Measurements from ENCODE around the gene CATSPERZ. TPM values are rescaled to one million over a fixed set of nuclear protein-coding genes. Genes with fewer than 3 reads are reported as not detected.

Gene CATSPERZ
- total RNA-seq, 2 donors from 2014 or later, result not detected

DNA sequence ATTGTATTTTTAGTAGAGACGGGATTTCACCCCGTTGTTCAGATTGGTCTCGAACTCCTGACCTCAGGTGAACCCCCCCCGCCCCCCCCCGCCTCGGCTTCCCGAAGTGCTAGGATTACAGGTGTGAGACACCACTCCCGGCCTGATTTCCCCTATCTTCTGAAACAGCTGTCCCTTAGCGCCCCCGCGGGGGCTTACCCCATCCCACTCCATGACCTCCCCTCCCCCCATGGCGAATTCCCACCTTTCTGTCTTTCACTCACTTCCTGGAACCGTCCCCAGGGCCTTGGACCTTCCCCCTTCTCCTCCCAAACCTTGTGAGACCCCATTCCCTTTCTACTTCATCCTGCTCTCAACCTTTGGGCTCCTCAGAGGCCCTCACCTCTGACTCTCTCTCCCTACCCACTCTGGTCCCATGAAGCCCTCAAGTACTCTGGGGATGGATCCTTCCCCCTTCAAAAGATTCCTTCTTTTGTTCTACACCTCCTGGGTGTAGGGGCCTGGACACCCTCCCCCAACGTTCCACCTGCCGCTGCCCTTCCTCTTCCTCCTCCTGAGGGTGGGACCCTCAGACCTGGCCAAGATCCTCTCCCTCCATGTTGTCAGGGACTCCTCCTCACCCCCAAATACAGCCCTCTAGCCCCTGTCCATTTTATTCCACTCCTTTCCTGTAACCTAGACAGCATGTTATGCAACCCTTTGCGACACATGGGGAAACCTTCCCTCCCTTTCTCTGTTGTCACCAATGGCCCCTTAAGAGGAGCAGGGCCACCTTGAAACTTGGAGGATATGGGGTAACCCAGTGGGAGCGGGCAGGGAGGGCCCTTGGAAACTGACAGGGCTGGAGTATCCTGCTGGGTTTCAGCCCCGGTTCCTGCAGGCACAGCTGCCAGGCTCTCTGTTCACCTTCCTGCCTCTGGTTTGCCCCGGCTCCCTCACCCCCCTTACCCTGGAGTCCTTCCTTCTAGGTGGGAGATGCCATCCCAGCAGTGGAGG, 18.9 kb downstream of the CATSPERZ start:
- peak overlapping the region; percentile 94 for H3K27ac Mint-ChIP-seq
- peak overlapping the region; percentile 94 for H3K4me3 Mint-ChIP-seq
- Histone ChIP-seq H3K9ac (ENCODE audit: extremely low read depth, low read length, poor library complexity, severe bottlenecking) (peak overlapping the region; percentile 93), H3K4me3 (ENCODE audit: low read length) (peak overlapping the region; percentile 84), H3K9me3 (ENCODE audit: control insufficient read depth, low read length) (no peaks in the 10 kb centered on the region), H3K27ac (ENCODE audit: low read depth, low read length) (no peak overlapping the region), H3K36me3 (ENCODE audit: control insufficient read depth, insufficient read depth, low read length) (peaks cover 51% of the 10 kb centered on the region), H3K4me1 (ENCODE audit: control insufficient read depth, insufficient read depth, low read length) (peaks cover 5% of the 10 kb centered on the region), H3K27me3 (ENCODE audit: control insufficient read depth, insufficient read depth, low read length, poor library complexity, severe bottlenecking) (no peaks in the 10 kb centered on the region)
- no peaks in the 10 kb centered on the region for H3K9me3 Mint-ChIP-seq
- DNase-seq, result peak; percentile 88
- peaks cover 12% of the 10 kb centered on the region for H3K4me1 Mint-ChIP-seq
- peaks cover 42% of the 10 kb centered on the region for H3K36me3 Mint-ChIP-seq (ENCODE audit: low read depth)
- no peaks in the 10 kb centered on the region for H3K27me3 Mint-ChIP-seq (ENCODE audit: insufficient read depth)
- TF ChIP-seq, protein P1, sequence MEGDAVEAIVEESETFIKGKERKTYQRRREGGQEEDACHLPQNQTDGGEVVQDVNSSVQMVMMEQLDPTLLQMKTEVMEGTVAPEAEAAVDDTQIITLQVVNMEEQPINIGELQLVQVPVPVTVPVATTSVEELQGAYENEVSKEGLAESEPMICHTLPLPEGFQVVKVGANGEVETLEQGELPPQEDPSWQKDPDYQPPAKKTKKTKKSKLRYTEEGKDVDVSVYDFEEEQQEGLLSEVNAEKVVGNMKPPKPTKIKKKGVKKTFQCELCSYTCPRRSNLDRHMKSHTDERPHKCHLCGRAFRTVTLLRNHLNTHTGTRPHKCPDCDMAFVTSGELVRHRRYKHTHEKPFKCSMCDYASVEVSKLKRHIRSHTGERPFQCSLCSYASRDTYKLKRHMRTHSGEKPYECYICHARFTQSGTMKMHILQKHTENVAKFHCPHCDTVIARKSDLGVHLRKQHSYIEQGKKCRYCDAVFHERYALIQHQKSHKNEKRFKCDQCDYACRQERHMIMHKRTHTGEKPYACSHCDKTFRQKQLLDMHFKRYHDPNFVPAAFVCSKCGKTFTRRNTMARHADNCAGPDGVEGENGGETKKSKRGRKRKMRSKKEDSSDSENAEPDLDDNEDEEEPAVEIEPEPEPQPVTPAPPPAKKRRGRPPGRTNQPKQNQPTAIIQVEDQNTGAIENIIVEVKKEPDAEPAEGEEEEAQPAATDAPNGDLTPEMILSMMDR (conservative IDR thresholded peaks at IDR 0.05), result no peak
- WGBS, 2 experiments (ENCODE audit: insufficient coverage in 1 of 2, insufficient read length in 1 of 2), result 26 to 31% methylated on average over 6 to 18 of the region's 19 CpGs

DNA sequence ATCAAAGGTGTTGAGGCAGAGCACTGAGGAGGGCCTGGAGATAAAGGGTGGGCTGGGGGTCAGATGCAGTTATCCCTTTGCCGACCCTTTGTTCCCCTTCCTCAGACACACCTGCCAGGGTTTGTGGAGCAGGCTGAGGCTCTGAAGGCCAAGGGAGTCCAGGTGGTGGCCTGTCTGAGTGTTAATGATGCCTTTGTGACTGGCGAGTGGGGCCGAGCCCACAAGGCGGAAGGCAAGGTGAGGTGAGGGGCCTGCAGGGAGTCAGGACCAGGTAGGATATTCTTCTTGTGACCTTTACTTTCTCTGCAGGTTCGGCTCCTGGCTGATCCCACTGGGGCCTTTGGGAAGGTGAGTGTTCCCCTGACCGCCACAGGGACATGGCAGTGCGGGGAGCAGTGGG, 20.4 kb downstream of the CATSPERZ start:
- Mint-ChIP-seq H3K9me3 (no peaks in the 10 kb centered on the region), H3K36me3 (ENCODE audit: low read depth) (peaks cover 32% of the 10 kb centered on the region), H3K27me3 (ENCODE audit: insufficient read depth) (no peaks in the 10 kb centered on the region), H3K4me3 (no peak overlapping the region), H3K27ac (no peak overlapping the region), H3K4me1 (peaks cover 12% of the 10 kb centered on the region)
- Histone ChIP-seq H3K9ac (ENCODE audit: extremely low read depth, low read length, poor library complexity, severe bottlenecking) (no peak overlapping the region), H3K4me3 (ENCODE audit: low read length) (peak overlapping the region; percentile 84), H3K27ac (ENCODE audit: low read depth, low read length) (no peak overlapping the region), H3K36me3 (ENCODE audit: control insufficient read depth, insufficient read depth, low read length) (peaks cover 36% of the 10 kb centered on the region), H3K27me3 (ENCODE audit: control insufficient read depth, insufficient read depth, low read length, poor library complexity, severe bottlenecking) (no peaks in the 10 kb centered on the region), H3K4me1 (ENCODE audit: control insufficient read depth, insufficient read depth, low read length) (peaks cover 5% of the 10 kb centered on the region), H3K9me3 (ENCODE audit: control insufficient read depth, low read length) (no peaks in the 10 kb centered on the region)
- TF ChIP-seq, protein P1 (conservative IDR thresholded peaks at IDR 0.05), result no peak
- WGBS, 2 experiments (ENCODE audit: insufficient coverage in 1 of 2, insufficient read length in 1 of 2), result 93 to 100% methylated on average over 3 to 7 of the region's 7 CpGs
- DNase-seq, result no peak

DNA sequence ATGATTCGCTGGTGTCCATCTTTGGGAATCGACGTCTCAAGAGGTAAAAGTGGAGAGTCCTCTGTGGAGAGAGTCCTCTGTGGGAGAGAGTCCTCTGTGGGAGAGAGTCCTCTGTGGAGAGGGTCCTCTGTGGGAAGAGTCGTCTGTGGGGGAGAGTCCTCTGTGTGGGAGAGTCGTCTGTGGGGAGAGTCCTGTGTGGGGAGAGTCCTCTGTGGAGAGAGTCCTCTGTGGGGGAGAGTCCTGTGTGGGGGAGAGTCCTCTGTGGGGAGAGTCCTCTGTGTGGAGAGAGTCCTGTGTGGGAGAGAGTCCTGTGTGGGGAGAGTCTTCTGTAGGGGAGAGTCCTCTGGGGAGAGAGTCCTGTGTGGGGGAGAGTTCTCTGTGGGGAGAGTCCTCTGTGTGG, 20.9 kb downstream of the CATSPERZ start:
- Mint-ChIP-seq H3K4me1 (peaks cover 12% of the 10 kb centered on the region), H3K9me3 (no peaks in the 10 kb centered on the region), H3K36me3 (ENCODE audit: low read depth) (peaks cover 32% of the 10 kb centered on the region), H3K27me3 (ENCODE audit: insufficient read depth) (no peaks in the 10 kb centered on the region), H3K4me3 (no peak overlapping the region), H3K27ac (peak overlapping the region; percentile 48)
- DNase-seq, result no peak
- Histone ChIP-seq H3K4me3 (ENCODE audit: low read length) (peak overlapping the region; percentile 84), H3K36me3 (ENCODE audit: control insufficient read depth, insufficient read depth, low read length) (peaks cover 32% of the 10 kb centered on the region), H3K27me3 (ENCODE audit: control insufficient read depth, insufficient read depth, low read length, poor library complexity, severe bottlenecking) (no peaks in the 10 kb centered on the region), H3K9me3 (ENCODE audit: control insufficient read depth, low read length) (no peaks in the 10 kb centered on the region), H3K4me1 (ENCODE audit: control insufficient read depth, insufficient read depth, low read length) (peaks cover 5% of the 10 kb centered on the region), H3K27ac (ENCODE audit: low read depth, low read length) (no peak overlapping the region), H3K9ac (ENCODE audit: extremely low read depth, low read length, poor library complexity, severe bottlenecking) (no peak overlapping the region)
- TF ChIP-seq, protein P1 (conservative IDR thresholded peaks at IDR 0.05), result no peak
- 94 to 100% methylated on average over 3 to 5 of the region's 5 CpGs for WGBS, 2 experiments (ENCODE audit: insufficient coverage in 1 of 2, insufficient read length in 1 of 2)

Measured in endodermal cell (in vitro differentiated cells).